Heart left ventricle (tissue), 16 donors: ENCODE measurements around the gene ERCC1. TPM values are rescaled to one million over a fixed set of nuclear protein-coding genes. Genes with fewer than 3 reads are reported as not detected.

ENCODE experiments used
- ATAC-seq, 4 donors: fragments of 200-7000 bp; cut with Tn5 transposase; one replicate each; pipeline ENCODE4 v1.9.1; 2020 to 2022; ENCODE audit warnings: moderate library complexity in 4 of 4, mild to moderate bottlenecking in 3 of 4, moderate number of reproducible peaks in 1 of 4
- DNase-seq, 5 donors: peaks; one replicate each; pipeline ENCODE4 v3.0.0-alpha.2; 2020
- H3K27ac ChIP-seq, 12 donors: fragments of 200-600 bp; sonication (generic) in 4 of 12; one replicate each; pipeline versions ENCODE4 v1.5.0 to v1.8.0; 2016 to 2022; ENCODE audit warnings: mild to moderate bottlenecking in 2 of 12
- H3K27me3 ChIP-seq, 9 donors: fragments of 200-600 bp; sonication (generic) in 2 of 9; one replicate each; pipeline versions ENCODE4 v1.5.1 to v1.8.0; 2016 to 2022; ENCODE audit warnings: mild to moderate bottlenecking in 3 of 9
- H3K36me3 ChIP-seq, 9 donors: fragments of 200-600 bp; sonication (generic) in 2 of 9; one replicate each; pipeline versions ENCODE4 v1.5.0 to v1.8.0; 2018 to 2022; ENCODE audit warnings: mild to moderate bottlenecking in 2 of 9
- H3K4me1 ChIP-seq, 12 donors: fragments of 200-600 bp; sonication (generic) in 4 of 12; one replicate each; pipeline versions ENCODE4 v1.5.0 to v1.8.0; 2016 to 2022; ENCODE audit warnings: mild to moderate bottlenecking in 3 of 12
- H3K4me3 ChIP-seq, 12 donors: fragments of 200-600 bp; sonication (generic) in 4 of 12; one replicate each; pipeline versions ENCODE4 v1.5.0 to v1.8.0; 2017 to 2022; ENCODE audit warnings: mild to moderate bottlenecking in 9 of 12, moderate library complexity in 4 of 12
- H3K9me3 ChIP-seq, 12 donors: fragments of 200-600 bp; sonication (generic) in 4 of 12; one replicate each; pipeline versions ENCODE4 v1.5.0 to v1.8.0; 2016 to 2022; ENCODE audit warnings: mild to moderate bottlenecking in 1 of 12
- POLR2A ChIP-seq, 2 donors: fragments of 450-650 bp; IDR thresholded peaks; one replicate each; pipeline ENCODE4 v1.6.1; 2017; ENCODE audit warnings: antibody characterized with exemption in 2 of 2, mild to moderate bottlenecking in 2 of 2, moderate library complexity in 2 of 2
- WGBS, 4 donors: extraction: QIAGEN DNeasy Blood & Tissue Kit in 2 of 4; methylation state at CpG; one replicate each; pipeline versions ENCODE4 v1.1.5 to v1.1.7; 2013 to 2018; 5-methylcytosine and 5-hydroxymethylcytosine counted together
- intact Hi-C, 10 donors: fragments of 100-400 bp; cut with DNase I; formaldehyde crosslinking; loops; one replicate each; pipeline versions ENCODE4 v1.11.1 to v1.14.2; 2022
- microRNA-seq, 4 donors: library from miRNA; unstranded; fragments of <30 nt; microRNA quantifications; one replicate each; pipeline versions ENCODE4 to v1.2.0, GENCODE V29; 2017 to 2020
- polyA plus RNA-seq, 2 donors: library from polyadenylated mRNA; stranded (reverse); fragments of 200-250 nt; gene quantifications; one replicate each; pipeline ENCODE4 v1.2.3, GENCODE V29; 2013
- total RNA-seq, 9 donors: library from RNA; depleted of rRNA in 2 of 9; stranded (reverse); fragments of >200 nt in 2 of 9; fragmentation: NEBNext Ultra II Directional in 3 of 9; extraction: Animal tissue kit (Norgen Biotek cat#: 25700) in 3 of 9; gene quantifications; one replicate each; pipeline versions ENCODE4 v1.1.0 to v1.2.4, GENCODE V29; 2016 to 2023
- TF ChIP-seq, protein P1 (sequence below), 12 donors: fragments of 200-600 bp; sonication (generic) in 4 of 12; IDR thresholded peaks; one replicate each; pipeline versions ENCODE4 v1.5.0 to v1.8.0; 2018 to 2022; ENCODE audit warnings: antibody characterized with exemption in 12 of 12, mild to moderate bottlenecking in 5 of 12
- donor health status: ischemic (EF 13 %, LVEDD 7.1; RV severe dilation, severe dysfunction).
- donor health status: healthy with polysubstance abuse.
- donor health status: DM: no; HTN: yes; CAD: no.
- donor health status: DM: no; HTN: no; CAD: no.
- donor health status: ischemic (EF 25% LVEDD 6.9; RV normal size, moderate dysfunction).
- donor health status: ischemic (EF 25% LVEDD 5.7; RV mildly dilated, moderate dysfunction).
- donor health status: healthy.
- donor health status: DM: yes; HTN: yes; CAD: no.
- donor health status: ischemic (EF 35%, LVEDD 5.7; RV mildly dilated, moderate dysfunction).
- donor health status: nonischemic (EF 11% LVEDD 7.7; RV severe dilation, severe dysfunction).
- donor health status: DM: yes; HTN: yes; CAD: no.
- donor health status: PGD.
- donor health status: ischemic (EF 29% LVEDD 5.4; RV normal size, mild dysfunction).
- donor health status: nonischemic (EF 23%, LVEDD 6.1; RV moderate dilation, normal function).

ERCC1 gene
- total and polyA plus RNA-seq, 11 donors = 104 to 294 (median 121) TPM

DNA sequence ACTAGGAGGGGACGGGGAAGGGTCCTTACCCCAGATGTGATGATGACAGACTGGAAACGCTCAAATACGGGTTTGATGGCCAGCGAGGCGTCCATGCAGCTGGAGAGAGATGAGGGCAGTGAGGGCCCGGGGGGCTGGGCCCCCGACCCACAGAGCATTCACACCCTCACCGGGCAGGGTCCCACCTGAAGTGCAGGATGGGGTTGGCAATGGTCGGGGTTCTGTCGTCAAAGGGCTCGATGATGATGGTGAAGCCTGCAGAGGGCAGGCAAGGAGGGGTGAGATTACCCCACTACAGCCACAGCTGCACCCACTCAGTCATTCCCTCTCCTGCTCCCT, 66.3 kb downstream of the ERCC1 start:
- no peak overlapping the region for H3K4me3 ChIP-seq
- TF ChIP-seq POLR2A (IDR thresholded peaks at IDR 0.05) = no peak
- TF ChIP-seq, protein P1, sequence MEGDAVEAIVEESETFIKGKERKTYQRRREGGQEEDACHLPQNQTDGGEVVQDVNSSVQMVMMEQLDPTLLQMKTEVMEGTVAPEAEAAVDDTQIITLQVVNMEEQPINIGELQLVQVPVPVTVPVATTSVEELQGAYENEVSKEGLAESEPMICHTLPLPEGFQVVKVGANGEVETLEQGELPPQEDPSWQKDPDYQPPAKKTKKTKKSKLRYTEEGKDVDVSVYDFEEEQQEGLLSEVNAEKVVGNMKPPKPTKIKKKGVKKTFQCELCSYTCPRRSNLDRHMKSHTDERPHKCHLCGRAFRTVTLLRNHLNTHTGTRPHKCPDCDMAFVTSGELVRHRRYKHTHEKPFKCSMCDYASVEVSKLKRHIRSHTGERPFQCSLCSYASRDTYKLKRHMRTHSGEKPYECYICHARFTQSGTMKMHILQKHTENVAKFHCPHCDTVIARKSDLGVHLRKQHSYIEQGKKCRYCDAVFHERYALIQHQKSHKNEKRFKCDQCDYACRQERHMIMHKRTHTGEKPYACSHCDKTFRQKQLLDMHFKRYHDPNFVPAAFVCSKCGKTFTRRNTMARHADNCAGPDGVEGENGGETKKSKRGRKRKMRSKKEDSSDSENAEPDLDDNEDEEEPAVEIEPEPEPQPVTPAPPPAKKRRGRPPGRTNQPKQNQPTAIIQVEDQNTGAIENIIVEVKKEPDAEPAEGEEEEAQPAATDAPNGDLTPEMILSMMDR (IDR thresholded peaks at IDR 0.05) = no peak
- H3K27ac ChIP-seq = no peak overlapping the region
- 88 to 96% (median 94%) methylated on average over 11 of the region's 11 CpGs for WGBS, 4 donors
- H3K27me3 ChIP-seq = no peaks in the 10 kb centered on the region
- no peaks in the 10 kb centered on the region for H3K9me3 ChIP-seq
- H3K4me1 ChIP-seq = no peaks in the 10 kb centered on the region
- DNase-seq (no peak), ATAC-seq (no peak)
- intact Hi-C loops = no loop called here
- H3K36me3 ChIP-seq = peaks cover 0 to 64% (median 25%) of the 10 kb centered on the region in 9 donors

Small RNA genes lying within 50 kb of the gene (microRNA-seq; reads per million reads assigned to microRNA genes)
- gene MIR6088 = 0 reads per million in 4 donors

Other genes with a start within 250 kb of the ERCC1 start
- gene TRAPPC6A, start 245.7 kb downstream of the ERCC1 start, total RNA-seq = 10 to 100 TPM in 8 of 9 donors, 1 to 10 TPM in 1; 7.7 to 22.8 (median 18.6) TPM
- gene TRAPPC6A, start 245.7 kb downstream of the ERCC1 start, polyA plus RNA-seq = 10 to 100 TPM; 12.3 to 19.2 TPM
- 1 to 10 TPM; 2.9 to 8.1 (median 4.8) TPM for gene BLOC1S3, start 245.1 kb downstream of the ERCC1 start, total RNA-seq
- 1 to 10 TPM; 2.0 to 8.0 TPM for gene BLOC1S3, start 245.1 kb downstream of the ERCC1 start, polyA plus RNA-seq
- 1 to 10 TPM in 4 of 9 donors, under 1 TPM in 5; 0.32 to 2.5 (median 0.85) TPM for gene EXOC3L2, start 178.5 kb downstream of the ERCC1 start, total RNA-seq
- gene EXOC3L2, start 178.5 kb downstream of the ERCC1 start, polyA plus RNA-seq = 1 to 10 TPM in 1 of 2 donors, under 1 TPM in 1; 0.88 to 1.3 TPM
- 10 to 100 TPM; 25.5 to 46.9 (median 32.8) TPM for gene MARK4, start 172.6 kb downstream of the ERCC1 start, total RNA-seq
- gene MARK4, start 172.6 kb downstream of the ERCC1 start, polyA plus RNA-seq = 10 to 100 TPM; 18.0 to 28.5 TPM
- over 10,000 TPM in 1 of 9 donors, 1,000 to 10,000 TPM in 8; 1,947 to 11,128 (median 3,786) TPM for gene CKM, start 101.0 kb downstream of the ERCC1 start, total RNA-seq
- gene CKM, start 101.0 kb downstream of the ERCC1 start, polyA plus RNA-seq = 1,000 to 10,000 TPM; 1,885 to 6,019 TPM
- gene KLC3, start 83.2 kb downstream of the ERCC1 start, total RNA-seq = under 1 TPM in 4 of 9 donors, not detected in 5; 0.12 to 0.69 (median 0.30) TPM
- gene KLC3, start 83.2 kb downstream of the ERCC1 start, polyA plus RNA-seq = under 1 TPM in 1 of 2 donors, not detected in 1; 0.32 TPM
- 10 to 100 TPM in 8 of 9 donors, 1 to 10 TPM in 1; 9.8 to 24.1 (median 13.9) TPM for gene ERCC2, start 53.3 kb downstream of the ERCC1 start, total RNA-seq
- gene ERCC2, start 53.3 kb downstream of the ERCC1 start, polyA plus RNA-seq = 1 to 10 TPM; 5.8 to 8.4 TPM
- gene PPP1R13L, start 18.8 kb downstream of the ERCC1 start, total RNA-seq = 100 to 1,000 TPM in 7 of 9 donors, 10 to 100 TPM in 2; 92.3 to 400 (median 139) TPM
- gene PPP1R13L, start 18.8 kb downstream of the ERCC1 start, polyA plus RNA-seq = 100 to 1,000 TPM; 102 to 174 TPM
- 10 to 100 TPM in 1 of 9 donors, 1 to 10 TPM in 8; 4.4 to 10.6 (median 6.9) TPM for gene POLR1G, start 17.3 kb downstream of the ERCC1 start, total RNA-seq
- gene POLR1G, start 17.3 kb downstream of the ERCC1 start, polyA plus RNA-seq = 1 to 10 TPM; 6.7 to 8.5 TPM
- 100 to 1,000 TPM in 1 of 9 donors, 10 to 100 TPM in 1, 1 to 10 TPM in 4, under 1 TPM in 3; 0.23 to 107 (median 1.1) TPM for gene FOSB, start 44.1 kb upstream of the ERCC1 start, total RNA-seq
- gene FOSB, start 44.1 kb upstream of the ERCC1 start, polyA plus RNA-seq = 1 to 10 TPM; 1.4 to 8.0 TPM
- gene RTN2, start 73.1 kb upstream of the ERCC1 start, total RNA-seq = 10 to 100 TPM; 12.9 to 33.0 (median 26.9) TPM
- gene RTN2, start 73.1 kb upstream of the ERCC1 start, polyA plus RNA-seq = 10 to 100 TPM; 12.1 to 14.2 TPM
- gene PPM1N, start 74.5 kb upstream of the ERCC1 start, total RNA-seq = 1 to 10 TPM in 1 of 9 donors, under 1 TPM in 3, not detected in 5; 0.56 to 2.7 (median 0.65) TPM
- gene PPM1N, start 74.5 kb upstream of the ERCC1 start, polyA plus RNA-seq = under 1 TPM; 0.23 to 0.78 TPM
- gene VASP, start 83.6 kb upstream of the ERCC1 start, total RNA-seq = 100 to 1,000 TPM in 1 of 9 donors, 10 to 100 TPM in 8; 31.2 to 106 (median 46.8) TPM
- 10 to 100 TPM; 50.9 to 74.9 TPM for gene VASP, start 83.6 kb upstream of the ERCC1 start, polyA plus RNA-seq
- 10 to 100 TPM; 21.3 to 30.4 (median 22.5) TPM for gene OPA3, start 160.9 kb upstream of the ERCC1 start, total RNA-seq
- gene OPA3, start 160.9 kb upstream of the ERCC1 start, polyA plus RNA-seq = 10 to 100 TPM; 13.1 to 22.3 TPM
- 10 to 100 TPM in 3 of 9 donors, 1 to 10 TPM in 6; 2.7 to 36.0 (median 4.3) TPM for gene GPR4, start 178.3 kb upstream of the ERCC1 start, total RNA-seq
- 1 to 10 TPM; 5.1 to 6.9 TPM for gene GPR4, start 178.3 kb upstream of the ERCC1 start, polyA plus RNA-seq
- gene EML2, start 215.5 kb upstream of the ERCC1 start, total RNA-seq = 10 to 100 TPM; 22.4 to 50.2 (median 44.1) TPM
- gene EML2, start 215.5 kb upstream of the ERCC1 start, polyA plus RNA-seq = 10 to 100 TPM; 19.0 to 23.2 TPM
- gene GIPR, start 244.3 kb upstream of the ERCC1 start, total RNA-seq = 1 to 10 TPM in 7 of 9 donors, under 1 TPM in 2; 0.64 to 7.1 (median 4.8) TPM
- 1 to 10 TPM; 1.9 to 8.1 TPM for gene GIPR, start 244.3 kb upstream of the ERCC1 start, polyA plus RNA-seq